SKM-1 (cell line): ENCODE results near the gene SLC6A8.
"Not testable (repeated sequence)": the region's sequence is repeated elsewhere in the genome, so short reads cannot be mapped to it uniquely, and the experiment has no call there.

Experiments used
- DNase-seq: peaks from one replicate; lab custom pipeline; 2025; ENCODE audit not compliant: unreplicated experiment; lab: John Stamatoyannopoulos, UW

Gene SLC6A8

DNA sequence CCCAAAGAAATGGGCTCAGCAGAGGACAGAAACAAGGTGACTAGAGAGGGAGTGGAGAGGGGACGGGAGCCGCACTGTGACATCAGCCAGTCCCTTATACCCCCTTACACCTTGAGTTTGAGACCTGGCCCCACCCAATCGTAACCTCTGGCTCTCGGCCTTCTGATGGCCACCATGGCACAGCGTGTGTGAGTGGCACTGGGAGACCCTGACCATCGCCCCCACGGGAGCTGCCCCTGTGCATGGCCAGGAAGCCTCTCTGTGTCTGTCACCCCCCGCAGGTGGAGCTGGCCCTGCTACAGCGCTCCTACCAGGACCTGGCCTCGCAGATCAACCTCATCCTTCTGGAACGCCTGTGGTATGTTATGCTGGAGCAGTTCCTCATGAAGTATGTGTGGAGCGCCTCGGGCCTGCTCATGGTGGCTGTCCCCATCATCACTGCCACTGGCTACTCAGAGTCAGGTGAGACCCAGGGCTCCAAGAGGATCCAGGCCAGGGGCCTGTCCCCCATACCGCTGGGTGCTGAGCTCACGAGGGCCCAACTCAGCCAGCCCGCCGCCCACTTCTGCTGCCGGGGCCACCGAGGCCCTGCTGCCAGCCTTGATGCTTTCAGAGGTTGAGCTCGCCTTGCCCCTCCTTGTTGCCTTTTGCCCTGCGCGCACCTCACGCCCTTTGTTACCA lies 41.4 kb downstream of the SLC6A8 start:
- DNase-seq = no peak

DNA sequence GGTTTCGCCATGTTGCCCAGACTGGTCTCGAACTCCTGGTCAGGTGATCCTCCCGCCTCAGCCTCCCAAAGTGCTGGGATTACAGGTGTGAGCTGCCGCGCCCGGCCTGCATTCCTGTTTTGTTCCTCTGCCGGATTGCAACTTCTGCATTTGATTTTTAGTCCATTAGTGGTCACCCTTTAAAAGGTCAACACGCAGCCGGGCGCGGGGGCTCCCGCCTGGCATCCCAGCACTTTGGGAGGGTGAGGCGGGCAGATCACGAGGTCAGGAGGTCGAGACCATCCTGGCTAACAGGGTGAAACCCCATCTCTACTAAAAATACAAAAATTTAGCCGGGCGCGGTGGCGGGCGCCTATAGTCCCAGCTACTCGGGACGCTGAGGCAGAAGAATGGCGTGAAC lies 42.4 kb downstream of the SLC6A8 start:
- DNase-seq = not testable (repeated sequence)

DNA sequence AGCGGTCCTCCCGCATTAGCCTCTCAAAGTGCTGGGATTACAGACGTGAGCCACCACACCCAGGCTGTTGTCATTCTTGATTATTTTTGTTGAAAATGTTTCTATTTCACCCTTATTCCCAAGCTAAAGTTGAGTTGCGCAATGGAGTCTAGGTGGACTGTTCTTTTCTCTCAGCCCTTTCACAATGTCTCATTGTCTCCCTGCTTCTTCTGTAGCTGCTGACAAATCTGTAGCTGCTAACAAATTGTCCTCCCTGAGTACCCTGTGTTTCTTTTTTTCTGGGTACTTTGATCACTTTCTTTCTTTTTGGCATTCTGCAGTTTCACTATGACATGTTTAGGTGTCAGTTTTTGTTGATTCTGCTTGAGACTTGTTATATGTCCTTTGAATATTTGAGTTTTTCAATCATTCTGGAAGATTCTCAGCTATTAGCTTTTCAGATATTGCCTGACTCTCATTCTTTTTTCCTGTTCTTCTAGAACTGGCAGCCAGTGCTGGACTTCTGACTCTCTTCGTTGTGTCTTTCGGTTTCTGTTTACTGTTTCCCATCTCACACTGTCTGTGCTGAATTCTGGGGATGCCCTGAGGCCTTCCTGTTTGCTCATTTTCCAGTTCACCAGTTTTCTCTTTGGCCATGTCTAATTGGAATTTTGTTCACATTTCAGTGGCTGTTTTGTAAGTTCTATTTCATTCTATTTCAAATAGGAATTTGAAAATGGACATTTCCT lies 43.6 kb downstream of the SLC6A8 start:
- DNase-seq = no peak

GRCh38 chrX:153731845-153732215 lies 44.1 kb downstream of the SLC6A8 start:
- no peak for DNase-seq

DNA sequence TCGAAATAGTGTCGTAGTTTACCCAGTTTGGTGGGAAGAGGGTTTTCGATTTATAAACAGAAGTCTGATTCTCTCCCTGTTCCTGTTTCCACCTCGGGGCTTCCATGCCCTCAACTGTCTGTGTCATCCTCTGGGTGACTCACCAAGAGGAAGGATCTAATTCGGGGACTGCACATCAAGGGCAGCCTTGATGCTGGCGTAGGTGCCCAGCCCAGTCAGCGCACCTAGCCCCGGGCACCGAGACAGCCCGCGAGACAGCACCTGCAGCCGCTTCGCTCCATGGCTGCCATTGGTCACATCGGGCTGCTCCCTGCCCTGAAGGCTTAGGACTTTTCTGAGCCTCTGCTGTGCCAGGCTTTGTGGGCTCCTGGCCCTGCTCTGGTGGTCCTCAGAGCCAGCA lies 44.7 kb downstream of the SLC6A8 start:
- no peak for DNase-seq

- DNase-seq = no peak
Measured at GRCh38 chrX:153733651-153734240, 46.0 kb downstream of the SLC6A8 start.

DNA sequence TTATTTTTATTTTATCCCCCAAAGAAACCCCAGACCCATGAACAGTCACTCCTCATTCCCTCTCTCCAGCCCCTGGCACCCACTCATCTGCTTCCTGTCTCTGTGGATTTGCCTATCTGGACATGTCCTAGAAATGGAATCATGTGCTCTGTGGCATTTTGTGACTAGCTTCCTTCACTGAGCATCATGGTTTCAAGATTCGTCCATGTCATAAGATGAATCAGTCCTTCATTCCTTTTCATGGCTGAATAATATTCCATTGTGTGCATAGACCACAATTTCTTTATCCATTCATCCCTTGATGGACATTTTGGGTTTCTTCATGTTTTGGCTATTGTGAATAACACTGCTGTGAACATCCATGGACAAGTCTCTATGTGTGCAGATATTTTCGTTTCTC lies 47.1 kb downstream of the SLC6A8 start:
- DNase-seq = no peak

GRCh38 chrX:153735274-153735673 lies 47.5 kb downstream of the SLC6A8 start:
- no peak for DNase-seq

DNA sequence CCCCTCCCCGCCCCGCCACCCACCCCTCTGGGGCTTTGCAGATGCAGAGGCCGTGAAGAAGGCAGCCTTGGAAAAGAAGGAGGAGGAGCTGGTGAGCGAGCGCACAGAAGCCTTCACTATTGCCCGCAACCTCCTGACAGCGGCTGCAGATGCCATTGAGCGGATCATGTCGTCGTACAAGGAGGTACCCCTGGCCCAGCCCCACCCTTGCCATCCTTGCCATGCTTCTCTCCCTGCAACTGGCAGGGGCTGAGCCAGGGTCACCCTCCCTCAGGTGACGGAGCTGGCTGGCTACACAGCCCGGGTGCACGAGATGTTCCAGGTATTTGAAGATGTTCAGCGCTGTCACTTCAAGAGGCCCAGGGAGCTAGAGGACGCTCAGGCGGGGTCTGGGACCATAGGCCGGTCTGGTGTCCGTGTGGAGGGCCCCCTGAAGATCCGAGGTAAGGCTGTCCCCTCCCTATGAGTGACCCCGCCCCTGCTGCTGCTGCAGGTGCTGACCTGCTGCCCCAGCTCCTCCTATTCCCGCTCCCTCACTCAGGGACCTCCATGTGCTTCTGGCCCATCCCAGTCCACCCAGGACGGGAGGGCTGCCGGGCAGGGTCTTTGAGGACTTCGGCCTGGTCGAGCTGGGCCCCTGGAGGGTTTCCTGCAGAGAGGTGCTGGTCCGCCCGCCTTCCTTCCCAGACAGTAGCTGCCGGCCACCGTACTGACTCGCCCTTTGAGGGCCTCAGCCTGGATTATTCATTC lies 48.5 kb downstream of the SLC6A8 start:
- no peak for DNase-seq

DNA sequence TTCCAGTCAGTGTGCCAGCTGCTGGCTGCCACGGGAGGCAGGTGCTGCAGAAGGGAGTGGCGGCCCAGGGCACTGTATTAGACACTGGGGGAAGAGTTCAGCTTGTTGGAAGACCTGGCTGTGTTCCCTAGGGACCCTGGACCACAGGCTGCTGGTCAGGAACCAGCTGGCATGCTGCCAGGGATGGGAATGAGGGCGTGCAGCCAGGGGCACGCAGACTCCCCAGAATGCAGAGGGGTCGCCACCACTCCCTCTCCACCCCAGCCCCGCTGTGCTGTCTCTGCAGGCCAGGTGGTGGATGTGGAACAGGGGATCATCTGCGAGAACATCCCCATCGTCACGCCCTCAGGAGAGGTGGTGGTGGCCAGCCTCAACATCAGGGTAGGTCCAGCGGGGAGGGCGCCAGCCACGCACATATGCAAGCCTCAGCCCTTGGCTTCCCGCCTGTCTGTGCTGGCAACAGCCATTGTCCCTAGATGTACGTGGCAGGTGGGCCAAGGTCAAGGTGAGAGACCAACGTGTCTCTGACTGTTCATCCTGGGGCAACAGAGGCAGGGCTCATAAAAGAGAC lies 49.2 kb downstream of the SLC6A8 start:
- DNase-seq = no peak

DNA sequence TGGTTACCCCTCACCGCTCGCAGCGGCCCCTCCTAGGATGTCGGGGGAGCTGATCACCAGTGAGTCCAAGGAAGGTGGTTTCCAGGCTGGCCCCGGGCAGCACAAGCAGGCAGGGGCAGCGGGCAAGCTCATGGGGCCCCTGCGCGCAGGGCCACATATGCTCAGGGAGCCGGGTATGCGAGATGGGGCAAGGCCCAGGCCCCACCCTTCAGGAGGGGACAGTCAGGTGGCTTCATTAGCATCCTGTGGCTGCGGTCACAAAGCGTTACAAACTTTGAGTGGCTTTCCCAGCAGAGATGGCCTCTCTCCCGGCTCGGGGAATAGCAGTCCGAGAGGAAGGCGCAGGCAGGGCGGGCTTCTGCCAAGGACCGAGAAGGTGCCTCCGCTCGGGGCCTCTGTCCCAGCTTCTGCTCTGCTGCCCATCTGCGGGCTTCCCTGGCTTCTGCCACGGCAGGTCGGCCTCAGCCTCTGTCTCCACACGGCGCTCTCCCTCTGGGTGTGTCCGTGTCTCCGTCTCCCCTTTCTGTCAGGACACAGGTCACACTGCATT lies 50.4 kb downstream of the SLC6A8 start:
- no peak for DNase-seq

GRCh38 chrX:153739754-153740486 lies 52.2 kb downstream of the SLC6A8 start:
- DNase-seq = no peak

GRCh38 chrX:153740631-153741222 lies 53.0 kb downstream of the SLC6A8 start:
- DNase-seq = no peak

DNA sequence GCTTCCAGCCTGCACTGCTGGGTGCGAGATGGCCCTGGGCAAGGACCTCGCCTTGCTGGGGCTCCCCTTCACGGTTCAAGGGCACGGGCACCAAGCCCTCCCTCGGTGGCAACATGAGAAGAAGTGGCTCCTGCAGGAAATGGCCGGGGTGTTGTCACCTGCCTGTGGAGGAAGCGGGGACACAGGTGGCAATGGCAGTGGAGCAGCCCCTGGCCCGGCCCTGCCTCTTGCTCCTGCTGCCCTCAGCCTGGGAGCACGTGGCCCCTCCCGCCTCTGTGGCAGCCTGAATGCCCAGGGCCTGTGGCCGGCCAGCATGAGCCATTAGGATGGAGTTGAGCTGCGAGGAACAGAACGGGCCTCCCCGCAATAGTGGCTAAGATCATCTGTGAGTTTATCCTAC lies 53.7 kb downstream of the SLC6A8 start:
- no peak for DNase-seq

DNA sequence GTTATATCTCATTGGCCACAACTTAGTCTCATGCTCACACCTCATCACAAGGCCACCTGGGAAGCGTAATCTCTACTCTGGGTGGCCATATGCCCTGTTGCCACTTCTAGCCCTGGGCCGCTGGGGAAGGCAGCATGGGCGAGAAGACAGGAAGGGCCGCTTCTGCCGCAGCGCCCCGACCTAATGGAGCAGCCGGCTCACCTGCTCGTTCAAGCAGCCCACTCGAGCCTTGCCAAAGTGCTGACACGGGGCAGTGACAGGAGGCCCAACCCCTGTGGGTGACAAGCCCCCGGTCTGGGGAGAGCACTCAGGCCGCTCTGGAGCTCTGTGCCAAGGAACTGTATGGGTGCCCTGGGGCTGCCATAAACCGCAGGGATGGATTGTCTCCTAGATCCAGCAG lies 54.4 kb downstream of the SLC6A8 start:
- DNase-seq = not testable (repeated sequence)

DNA sequence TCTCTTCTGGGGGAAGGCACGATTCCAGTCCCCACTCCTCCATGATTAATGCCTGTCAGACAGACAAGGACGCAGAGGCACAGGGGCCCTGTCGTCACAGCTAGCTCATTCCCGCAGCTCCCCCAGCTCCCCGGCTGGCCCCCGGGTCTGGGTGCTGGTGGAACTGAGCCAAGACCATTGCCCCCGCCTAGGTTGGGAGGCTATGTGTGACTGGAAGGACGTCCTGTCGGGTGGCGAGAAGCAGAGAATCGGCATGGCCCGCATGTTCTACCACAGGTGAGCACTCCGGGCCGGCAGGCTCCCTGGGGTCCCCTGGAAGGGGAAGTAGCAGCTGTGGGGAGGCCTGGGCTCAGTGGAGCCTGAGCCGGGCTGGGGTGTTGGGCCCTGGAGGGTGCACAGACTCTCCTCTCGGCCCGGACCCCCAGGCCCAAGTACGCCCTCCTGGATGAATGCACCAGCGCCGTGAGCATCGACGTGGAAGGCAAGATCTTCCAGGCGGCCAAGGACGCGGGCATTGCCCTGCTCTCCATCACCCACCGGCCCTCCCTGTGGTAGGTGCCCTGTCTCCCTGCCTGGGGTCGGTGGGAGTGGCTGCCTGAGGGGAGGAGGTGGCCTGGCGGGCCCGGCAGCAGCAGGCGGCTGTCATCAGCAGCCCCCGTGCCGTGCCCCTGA lies 55.2 kb downstream of the SLC6A8 start:
- DNase-seq = not testable (repeated sequence)

GRCh38 chrX:153743468-153744209 lies 55.9 kb downstream of the SLC6A8 start:
- not testable (repeated sequence) for DNase-seq

GRCh38 chrX:153744210-153745066 lies 56.7 kb downstream of the SLC6A8 start:
- DNase-seq = no peak
